HL-60 (cell line): ENCODE results near the gene SLC6A9.

Experiments used
- GABPA ChIP-seq: IDR thresholded peaks from 2 replicates; pipeline ENCODE4 v1.6.1; 2012; ENCODE audit warnings: low read depth
- SPI1 ChIP-seq: IDR thresholded peaks from 2 replicates; pipeline ENCODE4 v1.6.1; 2012; ENCODE audit warnings: low read depth, mild to moderate bottlenecking, borderline replicate concordance
- TF ChIP-seq, protein P1 (sequence below): IDR thresholded peaks from one replicate; pipeline ENCODE4 v1.5.1; 2011; ENCODE audit warnings: low read length, control low read depth, inconsistent platforms; ENCODE audit not compliant: insufficient read depth
- TF ChIP-seq, protein P2 (sequence below): IDR thresholded peaks from 2 replicates; pipeline ENCODE4 v1.6.1; 2012; ENCODE audit warnings: low read depth; ENCODE audit not compliant: insufficient replicate concordance

DNA sequence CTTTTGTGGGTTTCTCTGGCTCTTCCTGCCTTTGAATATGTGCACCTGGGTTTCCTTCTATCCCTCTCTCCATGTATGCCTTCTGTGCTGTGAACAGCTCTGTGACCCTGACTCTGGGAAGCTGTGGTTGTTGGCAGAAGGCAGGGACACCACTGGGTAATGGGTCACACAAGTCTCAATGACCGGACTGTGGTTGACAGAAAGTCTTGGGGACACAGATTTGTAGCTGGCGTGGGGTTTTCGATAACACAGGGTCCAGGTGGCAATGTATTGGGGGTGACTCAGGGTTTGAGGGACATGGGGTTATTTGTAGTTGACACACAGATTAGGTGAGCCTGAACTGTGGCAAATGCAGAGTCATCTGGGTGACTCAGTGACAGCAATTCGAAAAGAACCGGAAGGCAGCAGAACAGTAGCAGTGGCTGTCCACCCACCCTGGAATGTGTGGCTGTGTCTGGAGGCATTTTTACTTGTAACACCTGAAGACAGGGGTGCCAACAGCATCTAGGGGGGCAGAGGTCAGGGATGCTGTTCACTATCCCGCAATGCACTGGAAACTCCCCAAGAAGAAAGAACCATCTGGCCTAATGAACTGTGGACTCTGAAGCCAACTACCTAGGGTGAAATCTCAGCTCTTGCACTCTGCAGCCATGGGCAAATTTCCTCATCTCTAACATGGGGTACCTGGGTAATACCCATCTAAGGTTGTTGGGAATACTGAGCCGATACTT lies 13.0 kb upstream of the SLC6A9 start:
- TF ChIP-seq SPI1 (no peak), GABPA (no peak)
- TF ChIP-seq, protein P1, sequence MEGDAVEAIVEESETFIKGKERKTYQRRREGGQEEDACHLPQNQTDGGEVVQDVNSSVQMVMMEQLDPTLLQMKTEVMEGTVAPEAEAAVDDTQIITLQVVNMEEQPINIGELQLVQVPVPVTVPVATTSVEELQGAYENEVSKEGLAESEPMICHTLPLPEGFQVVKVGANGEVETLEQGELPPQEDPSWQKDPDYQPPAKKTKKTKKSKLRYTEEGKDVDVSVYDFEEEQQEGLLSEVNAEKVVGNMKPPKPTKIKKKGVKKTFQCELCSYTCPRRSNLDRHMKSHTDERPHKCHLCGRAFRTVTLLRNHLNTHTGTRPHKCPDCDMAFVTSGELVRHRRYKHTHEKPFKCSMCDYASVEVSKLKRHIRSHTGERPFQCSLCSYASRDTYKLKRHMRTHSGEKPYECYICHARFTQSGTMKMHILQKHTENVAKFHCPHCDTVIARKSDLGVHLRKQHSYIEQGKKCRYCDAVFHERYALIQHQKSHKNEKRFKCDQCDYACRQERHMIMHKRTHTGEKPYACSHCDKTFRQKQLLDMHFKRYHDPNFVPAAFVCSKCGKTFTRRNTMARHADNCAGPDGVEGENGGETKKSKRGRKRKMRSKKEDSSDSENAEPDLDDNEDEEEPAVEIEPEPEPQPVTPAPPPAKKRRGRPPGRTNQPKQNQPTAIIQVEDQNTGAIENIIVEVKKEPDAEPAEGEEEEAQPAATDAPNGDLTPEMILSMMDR = no peak
- TF ChIP-seq, protein P2, sequence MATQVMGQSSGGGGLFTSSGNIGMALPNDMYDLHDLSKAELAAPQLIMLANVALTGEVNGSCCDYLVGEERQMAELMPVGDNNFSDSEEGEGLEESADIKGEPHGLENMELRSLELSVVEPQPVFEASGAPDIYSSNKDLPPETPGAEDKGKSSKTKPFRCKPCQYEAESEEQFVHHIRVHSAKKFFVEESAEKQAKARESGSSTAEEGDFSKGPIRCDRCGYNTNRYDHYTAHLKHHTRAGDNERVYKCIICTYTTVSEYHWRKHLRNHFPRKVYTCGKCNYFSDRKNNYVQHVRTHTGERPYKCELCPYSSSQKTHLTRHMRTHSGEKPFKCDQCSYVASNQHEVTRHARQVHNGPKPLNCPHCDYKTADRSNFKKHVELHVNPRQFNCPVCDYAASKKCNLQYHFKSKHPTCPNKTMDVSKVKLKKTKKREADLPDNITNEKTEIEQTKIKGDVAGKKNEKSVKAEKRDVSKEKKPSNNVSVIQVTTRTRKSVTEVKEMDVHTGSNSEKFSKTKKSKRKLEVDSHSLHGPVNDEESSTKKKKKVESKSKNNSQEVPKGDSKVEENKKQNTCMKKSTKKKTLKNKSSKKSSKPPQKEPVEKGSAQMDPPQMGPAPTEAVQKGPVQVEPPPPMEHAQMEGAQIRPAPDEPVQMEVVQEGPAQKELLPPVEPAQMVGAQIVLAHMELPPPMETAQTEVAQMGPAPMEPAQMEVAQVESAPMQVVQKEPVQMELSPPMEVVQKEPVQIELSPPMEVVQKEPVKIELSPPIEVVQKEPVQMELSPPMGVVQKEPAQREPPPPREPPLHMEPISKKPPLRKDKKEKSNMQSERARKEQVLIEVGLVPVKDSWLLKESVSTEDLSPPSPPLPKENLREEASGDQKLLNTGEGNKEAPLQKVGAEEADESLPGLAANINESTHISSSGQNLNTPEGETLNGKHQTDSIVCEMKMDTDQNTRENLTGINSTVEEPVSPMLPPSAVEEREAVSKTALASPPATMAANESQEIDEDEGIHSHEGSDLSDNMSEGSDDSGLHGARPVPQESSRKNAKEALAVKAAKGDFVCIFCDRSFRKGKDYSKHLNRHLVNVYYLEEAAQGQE = no peak
